ENCODE measurements around the gene IQGAP2. TPM values are rescaled to one million over a fixed set of nuclear protein-coding genes. Genes with fewer than 3 reads are reported as not detected.

Gene IQGAP2
- total and polyA plus RNA-seq, 2 of the 8 experiments (the other 6 are each of a cell fraction or from before 2014, with no cell fraction given), result 19.7 to 66.0 TPM

- TF ChIP-seq ATF2 (IDR thresholded peaks at IDR 0.05; ENCODE audit: low read length), result no peak
- TF ChIP-seq SIN3A (conservative IDR thresholded peaks at IDR 0.05 in 1 of 2, IDR thresholded peaks at IDR 0.05 in 1 of 2; ENCODE audit: low read depth in 1 of 2, low read length in 2 of 2), result no peak
- TF ChIP-seq EGR1 (IDR thresholded peaks at IDR 0.05; ENCODE audit: borderline replicate concordance, low read depth, low read length), result no peak
- TF ChIP-seq SP2 (IDR thresholded peaks at IDR 0.05; ENCODE audit: low read length), result no peak
- TF ChIP-seq JUN (IDR thresholded peaks at IDR 0.05; ENCODE audit: low read depth, low read length), result no peak
- TF ChIP-seq MAFK (IDR thresholded peaks at IDR 0.05; ENCODE audit: low read depth, low read length), result no peak
These were observed 2.6 kb upstream of the IQGAP2 start (continued) for GRCh38 chr5:76400466-76400865.

All from H1 (cell line).